ENCODE measurements around the gene GRAP2.
"Not testable (repeated sequence)": the region's sequence is repeated elsewhere in the genome, so short reads cannot be mapped to it uniquely, and the experiment has no call there.

Gene GRAP2

GRCh38 chr22:39897841-39898240, 3.0 kb upstream of the GRAP2 start:
- DNase-seq, result no peak

- DNase-seq, result no peak
Observed at GRCh38 chr22:39898997-39899396, 1.9 kb upstream of the GRAP2 start.

- no peak for DNase-seq
Observed at GRCh38 chr22:39901565-39902146, 772 bp downstream of the GRAP2 start.

DNA sequence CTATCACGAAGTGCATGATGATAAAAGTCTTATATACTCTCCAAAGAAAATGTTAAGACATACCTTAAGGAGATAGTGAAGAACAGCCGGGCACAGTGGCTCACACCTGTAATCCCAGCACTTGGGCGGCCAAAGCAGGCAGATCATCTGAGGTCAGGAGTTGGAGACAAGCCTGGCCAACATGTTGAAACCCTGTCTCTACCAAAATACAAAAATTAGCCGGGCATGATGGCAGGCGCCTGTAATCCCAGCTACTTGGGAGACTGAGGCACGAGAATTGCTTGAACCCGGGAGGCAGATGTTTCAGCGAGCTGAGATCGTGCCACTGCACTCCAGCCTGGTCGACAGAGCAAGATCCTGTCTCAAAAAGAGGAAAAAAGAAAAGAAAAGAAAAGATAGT, 3.1 kb downstream of the GRAP2 start:
- not testable (repeated sequence) for DNase-seq

DNA sequence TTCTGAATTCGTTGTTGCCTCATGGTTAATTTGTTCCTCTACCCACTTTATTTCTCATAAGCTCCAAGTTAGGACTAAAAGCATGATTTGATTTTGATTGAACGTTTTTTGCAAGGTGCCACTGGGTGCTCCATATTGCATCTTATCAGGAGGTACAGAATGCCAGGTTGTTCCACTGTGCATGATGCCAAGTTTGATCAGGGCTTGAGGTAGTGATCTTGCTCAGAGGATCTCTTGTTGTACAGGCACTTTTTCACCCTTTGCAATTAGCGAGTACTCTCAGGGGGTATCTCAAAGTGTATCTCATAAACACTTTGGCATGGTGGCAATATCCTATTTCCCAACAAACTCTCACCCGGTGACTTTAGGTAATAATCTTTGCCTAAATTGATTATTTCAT, 4.0 kb downstream of the GRAP2 start:
- DNase-seq, result no peak

- DNase-seq, result no peak
Observed at GRCh38 chr22:39905687-39906086, 4.8 kb downstream of the GRAP2 start.

- no peak for DNase-seq
Observed at GRCh38 chr22:39906207-39906606, 5.3 kb downstream of the GRAP2 start.

- DNase-seq, result no peak
Observed at GRCh38 chr22:39907047-39907446, 6.2 kb downstream of the GRAP2 start.

DNA sequence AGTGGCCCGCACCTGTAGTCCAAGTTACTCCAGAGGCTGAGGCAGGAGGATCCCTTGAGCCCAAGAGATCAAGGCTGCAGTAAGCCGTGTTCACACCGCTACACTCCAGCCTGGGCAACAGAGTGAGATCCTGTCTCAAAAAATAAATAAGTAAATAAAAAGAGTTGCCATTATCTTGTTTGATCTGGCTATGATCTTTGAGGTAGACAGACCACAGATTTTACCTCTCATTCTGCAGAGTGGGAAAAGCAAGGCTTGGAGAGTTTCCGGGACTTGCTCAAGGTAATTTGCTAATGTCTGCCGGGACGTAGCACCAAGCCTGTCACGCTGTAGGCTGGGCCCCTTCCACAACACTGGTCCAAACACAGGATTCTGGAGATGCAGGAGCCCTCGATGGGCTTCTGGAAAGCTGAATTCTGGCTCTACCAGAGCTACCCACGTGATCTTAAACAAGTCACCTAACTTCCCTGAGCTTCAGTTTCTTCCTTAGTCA, 6.8 kb downstream of the GRAP2 start:
- no peak for DNase-seq

DNA sequence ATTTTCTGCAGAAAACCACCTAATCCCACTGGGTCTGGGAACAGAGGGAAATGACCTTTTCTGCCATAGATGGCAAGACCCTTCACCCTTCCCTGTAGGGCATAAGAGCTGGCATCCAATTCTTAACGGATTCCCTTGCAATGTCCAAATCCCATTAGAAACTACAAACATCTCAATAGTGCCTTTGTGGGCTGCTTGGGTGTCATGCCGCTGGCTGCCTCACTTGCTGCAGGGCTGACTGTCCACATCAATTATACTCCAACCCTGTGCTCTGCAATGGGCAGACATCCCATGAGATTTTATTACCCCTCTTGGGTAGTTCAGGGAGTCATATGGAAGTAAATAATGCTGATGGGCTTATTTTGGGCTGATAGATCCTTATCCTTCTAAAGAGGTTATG, 7.3 kb downstream of the GRAP2 start:
- no peak for DNase-seq

DNA sequence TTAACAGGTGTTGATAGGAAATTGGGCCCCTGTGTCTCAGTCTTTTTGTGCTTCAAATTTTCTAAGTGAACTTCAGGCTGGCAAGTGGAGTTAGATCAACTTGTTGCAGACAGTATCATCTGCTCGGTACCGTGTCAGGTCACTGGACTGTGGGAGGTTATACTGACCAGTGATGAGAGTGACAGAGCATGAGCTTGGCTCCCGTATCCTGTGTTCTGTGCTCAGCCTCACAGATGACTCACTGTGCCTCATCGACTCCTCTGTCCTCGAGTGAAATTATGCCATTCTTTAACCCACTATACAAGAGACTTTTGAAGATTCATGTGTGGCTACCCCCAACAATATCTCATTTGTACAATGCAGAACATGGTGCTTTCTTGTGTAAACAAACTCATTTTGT, 7.9 kb downstream of the GRAP2 start:
- DNase-seq, result no peak

DNA sequence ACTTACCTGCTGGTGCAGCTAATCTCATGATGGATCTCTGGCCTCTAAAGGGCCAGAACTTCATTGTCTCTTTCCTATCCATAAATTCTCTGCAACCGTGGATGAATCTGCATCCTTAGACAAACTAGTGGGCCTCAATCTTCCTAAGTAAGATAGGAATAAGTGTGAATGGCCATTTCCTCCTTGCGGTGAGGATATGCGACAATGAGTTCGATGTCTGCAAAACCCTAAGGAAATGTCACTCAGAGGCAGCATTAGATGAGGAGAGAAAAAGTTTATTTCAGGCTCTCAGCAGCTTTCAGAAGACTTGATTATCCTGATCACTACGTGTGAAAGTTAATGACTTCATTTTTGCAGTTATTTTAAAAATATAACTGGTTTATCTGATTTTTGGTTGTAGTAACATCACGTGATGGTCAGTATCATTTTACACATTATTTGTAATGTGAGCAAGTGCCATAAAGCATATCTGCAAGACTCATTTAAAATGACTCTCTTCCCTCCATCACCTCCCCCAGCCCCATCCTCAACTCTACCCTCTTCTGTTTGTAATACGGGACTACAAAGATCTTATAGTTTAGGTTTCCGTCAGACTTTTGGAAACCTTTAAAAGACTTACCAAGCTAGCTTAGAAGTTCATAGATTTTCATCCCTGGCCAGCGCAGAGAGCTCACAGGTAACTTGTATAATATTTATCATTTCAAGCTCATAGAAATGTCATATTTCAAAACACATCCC, 10.2 kb downstream of the GRAP2 start:
- no peak for DNase-seq

- no peak for DNase-seq
Observed at GRCh38 chr22:39913321-39913720, 12.4 kb downstream of the GRAP2 start.

DNA sequence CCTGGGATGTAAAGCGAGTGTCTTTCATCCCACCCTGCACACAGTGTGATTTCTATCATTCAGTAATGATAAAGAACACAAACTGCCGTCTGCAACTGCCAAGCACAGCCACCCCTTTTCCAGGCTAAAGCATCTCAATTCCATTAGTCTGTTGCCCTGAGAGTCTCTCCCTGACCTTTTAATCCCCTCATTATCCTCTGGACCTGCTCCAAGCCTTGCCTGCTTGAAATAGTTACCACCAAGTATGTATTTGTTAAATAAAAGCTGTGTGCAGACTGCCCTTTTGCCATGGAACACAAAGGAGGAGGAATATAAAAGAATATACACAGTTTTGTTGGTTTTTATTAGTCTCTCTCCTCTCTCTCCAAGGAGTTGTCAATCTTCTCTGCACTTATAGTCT, 13.0 kb downstream of the GRAP2 start:
- no peak for DNase-seq

DNA sequence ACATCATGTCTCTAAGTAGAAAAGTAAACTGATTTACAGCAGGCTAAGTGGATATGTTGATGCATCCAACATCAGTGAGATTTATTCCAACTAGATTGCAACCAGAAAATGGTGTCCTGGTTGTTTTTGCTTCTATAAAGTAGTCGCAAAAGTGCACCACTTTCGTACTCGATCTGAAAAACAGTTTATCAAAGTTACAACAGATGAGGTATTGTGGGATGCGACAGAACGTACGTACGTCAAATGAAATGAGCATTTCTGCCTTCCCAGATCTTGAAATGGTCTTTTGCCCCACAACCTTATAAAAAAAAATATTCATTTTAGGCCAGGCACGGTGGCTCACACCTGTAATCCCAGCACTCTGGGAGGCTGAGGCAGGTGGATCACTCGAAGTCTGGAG, 13.7 kb downstream of the GRAP2 start:
- DNase-seq, result no peak

- DNase-seq, result no peak
Observed at GRCh38 chr22:39915295-39915726, 14.4 kb downstream of the GRAP2 start.

GRCh38 chr22:39916496-39916895, 15.6 kb downstream of the GRAP2 start:
- DNase-seq, result no peak

DNA sequence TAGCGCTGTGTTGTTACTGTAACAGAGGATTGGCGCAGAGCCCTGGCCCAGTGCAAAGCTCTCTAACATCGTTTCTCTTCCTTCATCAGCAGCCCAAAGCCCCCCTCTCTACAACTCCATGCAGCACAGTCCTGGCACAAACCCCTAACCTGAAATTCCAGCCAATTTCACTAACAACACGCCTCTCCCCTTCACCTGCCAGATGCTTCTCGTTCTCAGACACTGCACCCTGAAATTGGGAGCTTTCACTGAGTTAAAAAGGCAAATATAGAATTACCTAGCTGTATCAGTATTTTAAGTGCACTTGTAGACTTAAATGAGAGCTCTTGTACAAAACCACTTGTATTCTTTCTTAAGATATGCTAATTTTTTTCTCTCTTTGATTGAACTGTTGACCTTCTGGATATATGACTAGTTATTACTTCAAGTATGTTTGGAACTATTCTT, 16.3 kb downstream of the GRAP2 start:
- no peak for DNase-seq

DNA sequence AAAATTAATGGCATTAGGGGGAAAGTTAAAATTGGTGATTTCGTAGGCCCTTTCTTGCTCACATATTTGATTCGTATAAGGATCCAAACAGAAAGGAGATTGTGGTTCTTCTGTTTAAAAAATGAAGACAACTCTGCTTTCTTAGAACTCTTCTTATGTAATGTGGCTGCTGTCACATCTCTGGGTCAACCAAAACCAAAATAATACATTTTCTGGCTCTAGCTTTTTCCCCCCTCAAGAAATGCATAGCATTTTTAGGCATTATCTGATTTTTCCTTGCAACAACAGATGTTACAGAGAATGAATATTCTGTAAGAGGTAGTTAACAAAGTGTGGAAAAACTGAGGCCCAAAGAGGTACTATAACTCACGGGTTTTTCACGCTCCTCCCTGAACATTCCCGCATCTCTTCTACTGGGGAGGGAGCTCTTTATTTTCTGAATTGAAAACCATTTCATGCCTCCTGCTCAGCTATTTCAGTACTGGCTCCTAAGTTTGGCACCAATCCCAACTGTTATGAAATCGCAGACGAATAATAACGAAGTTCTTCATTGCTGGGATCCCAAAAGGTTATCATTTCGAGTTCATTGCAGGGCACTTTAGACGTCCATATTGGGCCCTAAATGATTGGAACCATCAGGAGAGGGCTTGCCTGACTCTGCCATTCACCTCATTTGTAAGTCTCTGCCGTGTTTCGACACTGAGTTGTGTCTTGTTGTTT, 17.1 kb downstream of the GRAP2 start:
- DNase-seq, result no peak

- no peak for DNase-seq
Observed at GRCh38 chr22:39920134-39920743, 19.4 kb downstream of the GRAP2 start.

GRCh38 chr22:39923696-39924095, 22.8 kb downstream of the GRAP2 start:
- DNase-seq, result no peak

DNA sequence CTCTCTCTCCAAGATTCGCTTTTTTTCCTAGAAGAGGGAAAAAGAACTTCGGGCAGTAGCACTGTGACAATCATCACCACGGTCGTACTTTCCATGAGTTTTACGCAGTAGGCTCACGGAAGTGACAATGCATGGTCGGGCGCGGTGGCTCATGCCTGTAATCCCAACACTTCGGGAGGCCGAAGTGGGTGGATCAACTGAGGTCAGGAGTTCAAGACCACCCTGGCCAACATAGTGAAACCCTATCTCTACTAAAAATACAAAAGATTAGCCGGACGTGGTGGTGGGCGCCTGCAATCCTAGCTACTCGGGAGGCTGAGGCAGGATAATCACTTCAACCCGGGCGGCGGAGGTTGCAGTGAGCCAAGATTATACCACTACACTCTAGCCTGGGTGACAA, 23.4 kb downstream of the GRAP2 start:
- no peak for DNase-seq

Measured in hypothalamus (tissue), 51 donors.